Retinal pigment epithelial cell (primary cell): ENCODE measurements around the gene CCND2.

Experiments used
- DNase-seq: peaks from one replicate; pipeline ENCODE4 v3.0.0-alpha.2; 2010; ENCODE audit warnings: low read depth
- H3K4me3 ChIP-seq: 2 replicates; pipeline ENCODE4 v1.5.1; 2011; ENCODE audit warnings: mild to moderate bottlenecking, low read length, control low read depth, moderate library complexity
- CTCF ChIP-seq: conservative IDR thresholded peaks from 2 replicates; pipeline ENCODE4 v1.5.1; 2011; ENCODE audit warnings: low read depth, low read length, control low read depth, inconsistent platforms

The CCND2 gene

GRCh38 chr12:4272424-4273272 is 914 bp upstream of the CCND2 start:
- peak overlapping the region; percentile 21 for H3K4me3 ChIP-seq
- TF ChIP-seq CTCF = no peak
- DNase-seq = no peak

DNA sequence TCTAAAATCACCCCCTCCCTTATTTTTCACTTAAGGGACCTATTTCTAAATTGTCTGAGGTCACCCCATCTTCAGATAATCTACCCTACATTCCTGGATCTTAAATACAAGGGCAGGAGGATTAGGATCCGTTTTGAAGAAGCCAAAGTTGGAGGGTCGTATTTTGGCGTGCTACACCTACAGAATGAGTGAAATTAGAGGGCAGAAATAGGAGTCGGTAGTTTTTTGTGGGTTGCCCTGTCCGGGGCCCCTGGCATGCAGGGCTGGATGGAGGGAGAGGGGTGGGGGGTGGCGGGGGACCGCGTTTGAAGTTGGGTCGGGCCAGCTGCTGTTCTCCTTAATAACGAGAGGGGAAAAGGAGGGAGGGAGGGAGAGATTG is 300 bp upstream of the CCND2 start:
- H3K4me3 ChIP-seq = peak overlapping the region; percentile 61
- no peak for DNase-seq
- no peak for TF ChIP-seq CTCF

GRCh38 chr12:4274396-4275015 is 944 bp downstream of the CCND2 start:
- H3K4me3 ChIP-seq = peak overlapping the region; percentile 61
- no peak for TF ChIP-seq CTCF
- no peak for DNase-seq

DNA sequence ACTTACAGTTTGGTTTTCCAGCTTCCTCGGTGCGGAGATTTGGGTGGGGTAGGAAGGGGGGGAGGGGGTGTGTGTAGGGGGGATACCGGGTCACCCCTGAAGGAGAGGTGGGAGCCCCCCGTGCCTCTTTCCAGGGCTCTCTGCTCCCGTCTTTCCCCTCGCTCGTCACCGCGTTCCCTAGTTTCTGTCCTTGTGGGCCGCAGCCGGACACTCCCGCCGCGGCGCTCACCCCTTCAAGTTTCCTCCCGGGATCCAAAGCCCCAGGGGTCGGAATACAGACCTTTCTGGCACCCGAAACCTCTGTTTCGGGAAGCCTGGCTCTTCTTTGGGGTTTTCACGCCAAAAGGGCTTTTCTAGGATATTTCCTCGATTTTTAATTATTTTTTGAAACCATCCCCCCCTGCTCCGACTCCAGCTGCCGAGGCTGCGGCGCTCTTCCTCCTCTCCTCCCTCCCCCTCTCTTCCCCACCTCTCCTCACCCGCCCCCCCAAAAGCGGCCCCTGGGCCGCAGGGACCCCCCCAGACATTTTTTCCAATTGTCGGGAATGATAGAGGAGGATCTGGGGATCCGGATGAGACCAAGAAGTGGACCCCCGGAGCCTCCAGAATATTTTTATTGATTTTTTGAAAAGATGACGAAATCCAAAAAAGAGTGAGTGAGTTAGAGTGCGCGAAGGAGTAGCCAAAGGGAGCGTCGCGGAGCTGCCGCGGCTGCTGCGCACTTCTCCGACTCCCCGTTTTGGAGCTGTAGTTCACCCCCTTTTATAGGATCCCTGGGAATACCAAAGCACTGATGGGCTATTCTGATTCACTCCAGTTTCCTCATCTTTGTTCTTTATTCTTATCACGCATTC is 1.7 kb downstream of the CCND2 start:
- DNase-seq = no peak
- TF ChIP-seq CTCF = no peak
- H3K4me3 ChIP-seq = peak overlapping the region; percentile 61

GRCh38 chr12:4275870-4276301 is 2.3 kb downstream of the CCND2 start:
- peak overlapping the region; percentile 61 for H3K4me3 ChIP-seq
- TF ChIP-seq CTCF = no peak
- no peak for DNase-seq

DNA sequence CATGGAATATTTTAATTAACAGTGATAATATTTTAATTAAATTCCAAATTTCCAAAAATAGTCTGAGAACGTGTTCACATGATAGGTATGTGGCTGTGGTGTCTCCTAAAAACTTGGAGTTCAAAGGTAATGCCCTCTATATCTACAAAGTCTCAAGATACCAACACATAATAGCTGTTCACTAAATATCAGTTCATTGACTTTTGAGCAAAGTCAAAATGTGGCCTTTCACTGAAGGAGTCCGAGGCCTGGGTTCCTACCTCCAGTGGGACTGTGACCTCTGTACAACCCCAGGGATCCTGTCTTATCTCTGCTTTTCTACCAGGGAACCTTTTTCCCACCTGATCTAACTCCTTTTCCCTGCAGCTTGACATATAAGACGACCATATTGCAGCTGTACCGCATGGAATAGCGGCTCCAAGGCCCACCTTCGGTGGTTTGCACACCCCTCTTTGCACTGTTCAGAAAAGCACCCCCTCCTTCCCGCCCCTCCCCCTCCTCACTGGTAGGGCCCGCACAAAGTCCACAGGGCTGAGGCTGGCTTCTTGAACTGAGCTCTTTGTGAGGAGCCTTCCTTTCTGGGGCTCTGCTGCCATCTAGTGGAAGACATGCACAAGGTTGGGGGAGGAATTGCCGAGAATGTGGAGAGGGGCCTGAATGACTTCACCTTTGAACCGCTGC is 3.1 kb downstream of the CCND2 start:
- TF ChIP-seq CTCF = peak; percentile 94
- peak; percentile 56 for DNase-seq
- no peak overlapping the region for H3K4me3 ChIP-seq
